Endothelial cell of umbilical vein (primary cell): Measurements from ENCODE around the gene LCN15. TPM values are rescaled to one million over a fixed set of nuclear protein-coding genes. Genes with fewer than 3 reads are reported as not detected.

Source experiments
- BruUV-seq: library from RNA; stranded (reverse); fragments of 400-500 nt; replicated peaks from 2 replicates; lab custom pipeline; 2021; lab: Mats Ljungman, UMichigan
- CTCF ChIA-PET: fragments of 300-600, 350-600 bp; sonication (Branson Sonifier 250); formaldehyde crosslinking; loops from one replicate; lab custom pipeline; 2021; ENCODE audit warnings: antibody characterized with exemption, inconsistent platforms; lab: Charles Lee
- POLR2A ChIA-PET: fragments of 300-600, 350-600 bp; sonication (Branson Sonifier 250); formaldehyde crosslinking; loops from one replicate; lab custom pipeline; 2021; ENCODE audit warnings: antibody characterized with exemption, inconsistent platforms; lab: Charles Lee
- DNase-seq: peaks from one replicate; pipeline ENCODE4 v3.0.0-alpha.2; 2011; ENCODE audit warnings: low read depth, low spot score
- FAIRE-seq: peaks from 2 replicates; lab custom pipeline; 2011; peaks lifted over from hg19 to GRCh38; lab: Jason Lieb, UNC
- H2AFZ ChIP-seq: 2 replicates; pipeline ENCODE4 v1.6.0; 2012; ENCODE audit warnings: low read depth, low read length, control low read depth, inconsistent platforms
- H3K27ac ChIP-seq: 2 replicates; pipeline ENCODE4 v1.5.1; 2011; ENCODE audit warnings: low read depth, mild to moderate bottlenecking, control low read depth, low read length, moderate library complexity; ENCODE audit not compliant: insufficient read depth
- H3K27me3 ChIP-seq, 2 experiments: 2 replicates each; pipeline versions ENCODE4 v1.6.0 to v1.6.1; 2011; ENCODE audit warnings: low read length in 2 of 2, mixed read lengths in 1 of 2; ENCODE audit not compliant: control insufficient read depth in 2 of 2, insufficient read depth in 2 of 2
- H3K36me3 ChIP-seq, 2 experiments: 2 replicates in 1 of 2; 3 replicates in 1 of 2; pipeline ENCODE4 v1.5.1; 2011; ENCODE audit warnings: low read length in 2 of 2, mild to moderate bottlenecking in 1 of 2, moderate library complexity in 1 of 2; ENCODE audit not compliant: control insufficient read depth in 2 of 2, insufficient read depth in 2 of 2; ENCODE audit errors: extremely low read depth in 1 of 2
- H3K4me1 ChIP-seq: 3 replicates; pipeline ENCODE4 v1.5.1; 2011; ENCODE audit warnings: mild to moderate bottlenecking, low read length; ENCODE audit not compliant: control insufficient read depth, insufficient read depth; ENCODE audit errors: extremely low read depth
- H3K4me2 ChIP-seq: 2 replicates; pipeline ENCODE4 v1.6.1; 2011; ENCODE audit warnings: low read length, control low read depth, mixed read lengths; ENCODE audit not compliant: insufficient read depth
- H3K4me3 ChIP-seq, 3 experiments: fragments of 200-600 bp in 1 of 3; sonication (generic), shearing (Covaris generic) in 1 of 3; replicated peaks in 1 of 3; 2 replicates each; pipeline ENCODE4 v1.5.1; 2011 to 2016; ENCODE audit warnings: control low read depth in 3 of 3, low read length in 3 of 3, mild to moderate bottlenecking in 2 of 3, inconsistent platforms in 1 of 3, low read depth in 1 of 3, moderate library complexity in 1 of 3; ENCODE audit not compliant: insufficient read depth in 1 of 3
- H3K79me2 ChIP-seq: 2 replicates; pipeline ENCODE4 v1.6.0; 2012; ENCODE audit warnings: low read length, inconsistent platforms; ENCODE audit not compliant: control insufficient read depth, insufficient read depth
- H3K9ac ChIP-seq: replicated peaks from 2 replicates; pipeline ENCODE3; 2011; ENCODE audit warnings: low read length, control low read depth; ENCODE audit not compliant: insufficient read depth; ENCODE audit errors: extremely low read depth
- H3K9me1 ChIP-seq: replicated peaks from 3 replicates; pipeline ENCODE4 v1.6.0; 2011; ENCODE audit warnings: mild to moderate bottlenecking, low read length; ENCODE audit not compliant: control insufficient read depth, insufficient read depth; ENCODE audit errors: extremely low read depth
- H3K9me3 ChIP-seq: replicated peaks from 2 replicates; pipeline ENCODE4 v1.5.1; 2012; ENCODE audit warnings: low read length, inconsistent platforms; ENCODE audit not compliant: control insufficient read depth, insufficient read depth
- H4K20me1 ChIP-seq: replicated peaks from 2 replicates; pipeline ENCODE3; 2011; ENCODE audit warnings: mild to moderate bottlenecking, low read length; ENCODE audit not compliant: control insufficient read depth, insufficient read depth; ENCODE audit errors: extremely low read depth
- EZH2 ChIP-seq: IDR thresholded peaks from 2 replicates; pipeline ENCODE4 v1.6.1; 2012; ENCODE audit warnings: borderline replicate concordance, low read depth, mild to moderate bottlenecking, moderate library complexity, low read length, inconsistent platforms; ENCODE audit not compliant: severe bottlenecking
- FOS ChIP-seq: IDR thresholded peaks from 2 replicates; pipeline ENCODE4 v1.6.1; 2011; ENCODE audit warnings: mild to moderate bottlenecking, low read length, moderate library complexity, borderline replicate concordance; ENCODE audit not compliant: insufficient read depth
- GATA2 ChIP-seq: IDR thresholded peaks from 2 replicates; pipeline ENCODE4 v1.7.0; 2011; ENCODE audit warnings: low read depth, mild to moderate bottlenecking, moderate library complexity, mixed read lengths, low read length; ENCODE audit not compliant: insufficient read length, insufficient read depth
- JUN ChIP-seq: IDR thresholded peaks from 2 replicates; pipeline ENCODE4 v1.6.1; 2011; ENCODE audit warnings: borderline replicate concordance, low read depth; ENCODE audit not compliant: insufficient read length, insufficient read depth
- MAX ChIP-seq: IDR thresholded peaks from 2 replicates; pipeline ENCODE4 v1.6.1; 2011; ENCODE audit not compliant: insufficient read depth, insufficient read length
- MYC ChIP-seq: IDR thresholded peaks from one replicate; pipeline ENCODE4 v1.6.1; 2011; ENCODE audit warnings: mild to moderate bottlenecking, low read depth, low read length
- POLR2A ChIP-seq: IDR thresholded peaks from 2 replicates; pipeline ENCODE4 v1.6.1; 2012; ENCODE audit warnings: low read depth, mild to moderate bottlenecking, control low read depth, low read length
- POLR2AphosphoS5 ChIP-seq: IDR thresholded peaks from 2 replicates; pipeline ENCODE4 v1.6.1; 2012; ENCODE audit warnings: low read depth, mild to moderate bottlenecking, control low read depth, low read length, moderate library complexity; ENCODE audit not compliant: insufficient read depth
- dilution Hi-C: fragments of 300-500 bp; cut with MboI; formaldehyde crosslinking; loops from one replicate; pipeline ENCODE4 v1.15.0; 2019; ENCODE audit warnings: low sequenced_read_pairs; ENCODE audit not compliant: extremely low pct_ligation_motif_present
- intact Hi-C: fragments of 100-400 bp; cut with micrococcal nuclease; formaldehyde crosslinking; loops from one replicate; pipeline ENCODE4 v1.10.0; 2022
- polyA plus RNA-seq, 4 experiments: library from polyadenylated mRNA; depleted of rRNA in 3 of 4; stranded (reverse) in 3 of 4; unstranded in 1 of 4; fragments of >200 nt; gene quantifications; 2 replicates each; pipeline versions ENCODE4 v1.2.1 to v1.2.3, GENCODE V29; 2011 to 2012; ENCODE audit warnings: missing spikeins in 1 of 4
- total RNA-seq: library from RNA; stranded (reverse); gene quantifications from 2 replicates; pipeline ENCODE4 v1.2.3, GENCODE V29; 2021
- TF ChIP-seq, protein P1 (sequence below), 2 donors: IDR thresholded peaks; 1 replicate in 1 of 2; 2 replicates in 1 of 2; pipeline ENCODE4 v1.5.1; 2011; ENCODE audit warnings: low read length in 2 of 2, mild to moderate bottlenecking in 2 of 2, moderate library complexity in 2 of 2, control low read depth in 1 of 2, inconsistent platforms in 1 of 2, low read depth in 1 of 2; ENCODE audit not compliant: insufficient read depth in 1 of 2; ENCODE audit errors: extremely low read depth in 1 of 2

The LCN15 gene
- total and polyA plus RNA-seq, 2 donors (not counting 3 experiments of a cell fraction or from before 2014, with no cell fraction given), result not detected

DNA sequence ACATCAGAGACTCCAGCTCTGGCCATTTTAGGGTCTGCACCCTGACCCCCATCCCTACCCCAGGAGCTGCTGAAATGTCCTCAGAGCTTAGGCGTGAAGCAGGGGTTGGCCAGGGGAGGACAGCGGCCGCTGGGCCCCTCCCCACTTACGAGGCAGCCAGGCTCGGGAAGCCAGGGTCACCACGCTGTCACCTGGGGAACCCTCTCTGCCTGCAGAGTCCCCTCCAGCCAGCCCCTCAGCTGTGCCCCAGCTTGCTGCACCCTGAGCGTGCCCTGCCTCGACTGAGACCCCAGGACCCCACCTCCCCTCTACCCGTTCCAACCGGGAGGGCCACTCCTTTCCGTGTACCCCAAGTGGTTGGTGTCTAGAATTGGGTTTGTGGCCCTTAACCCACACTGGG, 24.2 kb downstream of the LCN15 start:
- no TSS peak for BruUV-seq
- Histone ChIP-seq H3K79me2 (no peaks in the 10 kb centered on the region), H3K9ac (no peak overlapping the region), H3K9me3 (no peaks in the 10 kb centered on the region), H2AFZ (no peak overlapping the region), H3K4me2 (no peak overlapping the region), H4K20me1 (no peaks in the 10 kb centered on the region), H3K4me3 (no peak overlapping the region), H3K9me1 (no peaks in the 10 kb centered on the region), H3K27ac (no peak overlapping the region), H3K4me1 (no peaks in the 10 kb centered on the region), H3K36me3 (no peaks in the 10 kb centered on the region), H3K27me3 (peaks cover 0 to 5% of the 10 kb centered on the region in 2 experiments)
- intact Hi-C loops (no loop called here), dilution Hi-C loops (no loop called here)
- FAIRE-seq, result no peak
- ChIA-PET CTCF (no interaction called here), POLR2A (no interaction called here)
- TF ChIP-seq GATA2, result no peak
- no peak for TF ChIP-seq MAX
- no peak for TF ChIP-seq EZH2
- TF ChIP-seq POLR2AphosphoS5, result no peak
- TF ChIP-seq POLR2A, result no peak
- no peak for TF ChIP-seq FOS
- TF ChIP-seq MYC, result no peak
- no peak for TF ChIP-seq JUN
- TF ChIP-seq, protein P1, sequence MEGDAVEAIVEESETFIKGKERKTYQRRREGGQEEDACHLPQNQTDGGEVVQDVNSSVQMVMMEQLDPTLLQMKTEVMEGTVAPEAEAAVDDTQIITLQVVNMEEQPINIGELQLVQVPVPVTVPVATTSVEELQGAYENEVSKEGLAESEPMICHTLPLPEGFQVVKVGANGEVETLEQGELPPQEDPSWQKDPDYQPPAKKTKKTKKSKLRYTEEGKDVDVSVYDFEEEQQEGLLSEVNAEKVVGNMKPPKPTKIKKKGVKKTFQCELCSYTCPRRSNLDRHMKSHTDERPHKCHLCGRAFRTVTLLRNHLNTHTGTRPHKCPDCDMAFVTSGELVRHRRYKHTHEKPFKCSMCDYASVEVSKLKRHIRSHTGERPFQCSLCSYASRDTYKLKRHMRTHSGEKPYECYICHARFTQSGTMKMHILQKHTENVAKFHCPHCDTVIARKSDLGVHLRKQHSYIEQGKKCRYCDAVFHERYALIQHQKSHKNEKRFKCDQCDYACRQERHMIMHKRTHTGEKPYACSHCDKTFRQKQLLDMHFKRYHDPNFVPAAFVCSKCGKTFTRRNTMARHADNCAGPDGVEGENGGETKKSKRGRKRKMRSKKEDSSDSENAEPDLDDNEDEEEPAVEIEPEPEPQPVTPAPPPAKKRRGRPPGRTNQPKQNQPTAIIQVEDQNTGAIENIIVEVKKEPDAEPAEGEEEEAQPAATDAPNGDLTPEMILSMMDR (IDR thresholded peaks at IDR 0.05; ENCODE audit: extremely low read depth in 1 of 2, insufficient read depth in 1 of 2, low read depth in 1 of 2, low read length in 2 of 2), result no peak
- DNase-seq, result no peak
